Measurements from ENCODE around the gene RNF31.
A peak's percentile ranks its signal among the peaks of the same experiment; 100 is the strongest.

RNF31 gene

GRCh38 chr14:24136684-24137528 is 10.4 kb upstream of the RNF31 start:
- peaks cover 28% of the 10 kb centered on the region for H3K36me3 ChIP-seq
- no peaks in the 10 kb centered on the region for H3K9me3 ChIP-seq
- peak overlapping the region; percentile 96 for H3K27ac ChIP-seq
- H4K20me1 ChIP-seq, result peaks cover 47% of the 10 kb centered on the region
- no peak for TF ChIP-seq Cebpa-rat (IDR thresholded peaks at IDR 0.05)
- H3K9ac ChIP-seq, result peak overlapping the region; percentile 96
- peak overlapping the region; percentile 96 for H3K4me2 ChIP-seq
- H3K27me3 ChIP-seq, result no peaks in the 10 kb centered on the region
- H3K4me3 ChIP-seq, result peak overlapping the region; percentile 100
- peaks cover 55% of the 10 kb centered on the region for H3K4me1 ChIP-seq

DNA sequence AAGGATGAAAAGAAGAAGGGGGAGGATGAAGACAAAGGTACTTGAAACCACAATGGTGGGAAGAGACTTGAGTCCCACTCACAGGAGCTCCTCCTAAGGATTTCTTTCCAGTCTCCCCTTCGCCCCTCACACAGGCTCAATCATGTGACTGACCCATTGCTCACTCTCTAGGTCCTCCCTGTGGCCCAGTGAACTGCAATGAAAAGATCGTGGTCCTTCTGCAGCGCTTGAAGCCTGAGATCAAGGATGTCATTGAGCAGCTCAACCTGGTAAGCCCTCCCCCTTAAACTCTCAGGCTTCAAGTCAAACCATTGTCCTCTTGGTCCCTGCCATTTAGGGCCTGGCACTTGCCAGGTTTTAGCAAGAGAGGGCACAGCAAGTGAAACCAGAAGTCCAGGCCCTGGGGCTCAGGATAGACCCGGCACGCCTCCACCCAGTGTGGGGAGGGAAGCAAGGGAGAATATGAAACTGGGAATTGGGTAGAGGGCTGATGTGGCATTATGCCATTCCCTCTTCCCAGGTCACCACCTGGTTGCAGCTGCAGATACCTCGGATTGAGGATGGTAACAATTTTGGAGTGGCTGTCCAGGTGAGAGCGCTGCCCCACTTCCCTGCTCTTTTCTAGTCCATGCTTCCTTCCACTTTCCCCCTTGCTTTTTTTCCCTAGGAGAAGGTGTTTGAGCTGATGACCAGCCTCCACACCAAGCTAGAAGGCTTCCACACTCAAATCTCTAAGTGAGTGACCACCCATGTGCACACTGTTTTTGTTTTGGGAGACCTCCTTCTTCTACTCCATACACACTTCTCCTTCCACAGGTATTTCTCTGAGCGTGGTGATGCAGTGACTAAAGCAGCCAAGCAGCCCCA is 9.5 kb upstream of the RNF31 start:
- H3K4me3 ChIP-seq, result peak overlapping the region; percentile 100
- peaks cover 47% of the 10 kb centered on the region for H4K20me1 ChIP-seq
- no peak for TF ChIP-seq Cebpa-rat (IDR thresholded peaks at IDR 0.05)
- peaks cover 59% of the 10 kb centered on the region for H3K4me1 ChIP-seq
- peaks cover 30% of the 10 kb centered on the region for H3K36me3 ChIP-seq
- no peaks in the 10 kb centered on the region for H3K9me3 ChIP-seq
- no peak overlapping the region for H3K27ac ChIP-seq
- H3K4me2 ChIP-seq, result peak overlapping the region; percentile 96
- peak overlapping the region; percentile 96; the same call in 1 of the 2 replicates for H3K9ac ChIP-seq
- H3K27me3 ChIP-seq, result no peaks in the 10 kb centered on the region

- Histone ChIP-seq H3K27ac (no peak overlapping the region), H3K27me3 (no peaks in the 10 kb centered on the region), H3K9me3 (no peaks in the 10 kb centered on the region), H3K4me3 (no peak overlapping the region), H3K36me3 (peaks cover 39% of the 10 kb centered on the region), H3K4me1 (peaks cover 68% of the 10 kb centered on the region), H4K20me1 (peaks cover 47% of the 10 kb centered on the region), H3K9ac (no peak overlapping the region), H3K4me2 (peak overlapping the region; percentile 96)
- no peak for TF ChIP-seq Cebpa-rat (IDR thresholded peaks at IDR 0.05)
Measured at GRCh38 chr14:24138396-24139271, 8.7 kb upstream of the RNF31 start.

DNA sequence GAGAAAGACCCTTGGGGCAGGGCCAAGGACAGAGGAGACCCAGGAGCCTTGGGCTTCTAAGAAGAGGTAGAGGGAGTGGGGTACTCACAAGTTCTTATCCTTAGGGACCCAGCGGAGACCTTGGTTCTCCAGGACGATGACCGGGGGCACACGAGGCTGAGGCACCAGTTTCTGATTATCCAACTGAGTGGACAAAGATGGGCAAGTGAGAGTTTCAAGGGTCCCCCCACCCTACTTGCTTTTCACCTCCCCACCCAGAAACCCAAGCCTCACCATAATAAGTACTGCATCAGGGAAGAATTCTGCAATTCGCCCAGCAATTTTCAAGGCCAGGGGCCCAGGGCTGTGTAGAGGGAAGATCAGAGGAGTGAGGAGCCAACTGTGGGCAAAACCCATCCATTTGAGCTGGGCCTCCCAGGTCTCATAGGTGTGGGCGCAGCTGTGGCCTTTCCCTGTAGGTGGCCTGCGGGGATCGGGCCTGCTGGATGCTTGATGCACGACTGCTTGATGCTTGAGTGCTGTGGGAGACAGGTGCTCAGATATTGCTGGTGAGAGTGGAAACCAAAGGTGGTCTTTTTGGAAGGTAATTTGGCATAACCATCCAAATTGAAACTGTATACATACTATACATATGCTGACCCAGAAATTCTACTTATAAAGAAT is 7.9 kb upstream of the RNF31 start:
- peak overlapping the region; percentile 96 for H3K4me2 ChIP-seq
- peaks cover 47% of the 10 kb centered on the region for H4K20me1 ChIP-seq
- no peak overlapping the region for H3K27ac ChIP-seq
- no peak overlapping the region for H3K9ac ChIP-seq
- H3K36me3 ChIP-seq, result peaks cover 47% of the 10 kb centered on the region
- TF ChIP-seq Cebpa-rat (IDR thresholded peaks at IDR 0.05), result no peak
- H3K4me1 ChIP-seq, result peaks cover 75% of the 10 kb centered on the region
- H3K4me3 ChIP-seq, result peak overlapping the region; percentile 89
- H3K27me3 ChIP-seq, result no peaks in the 10 kb centered on the region
- no peaks in the 10 kb centered on the region for H3K9me3 ChIP-seq

- Histone ChIP-seq H3K9me3 (no peaks in the 10 kb centered on the region), H3K27me3 (no peaks in the 10 kb centered on the region), H4K20me1 (peaks cover 46% of the 10 kb centered on the region), H3K36me3 (peaks cover 55% of the 10 kb centered on the region), H3K27ac (peak within 1 kb of the TSS; percentile 90), H3K9ac (peak within 1 kb of the TSS; percentile 87), H3K4me3 (peak within 1 kb of the TSS; percentile 89), H3K4me1 (peaks cover 82% of the 10 kb centered on the region), H3K4me2 (peak within 1 kb of the TSS; percentile 96)
- TF ChIP-seq Cebpa-rat (IDR thresholded peaks at IDR 0.05), result no peak
Measured at GRCh38 chr14:24141097-24141880, 6.0 kb upstream of the RNF31 start, which contains the start of gene EMC9. Gene EMC9 (minus strand): TSS chr14:24141591. CDS start chr14:24141304, 287 bp downstream.

GRCh38 chr14:24143511-24143910 is 3.8 kb upstream of the RNF31 start:
- H3K27ac ChIP-seq, result no peak overlapping the region
- no peaks in the 10 kb centered on the region for H3K27me3 ChIP-seq
- no peak for TF ChIP-seq Cebpa-rat (IDR thresholded peaks at IDR 0.05)
- H3K4me1 ChIP-seq, result peaks cover 70% of the 10 kb centered on the region
- peak overlapping the region; percentile 30; the same call in 1 of the 2 replicates for H3K9ac ChIP-seq
- peaks cover 35% of the 10 kb centered on the region for H4K20me1 ChIP-seq
- no peaks in the 10 kb centered on the region for H3K9me3 ChIP-seq
- H3K4me3 ChIP-seq, result no peak overlapping the region
- peak overlapping the region; percentile 59 for H3K4me2 ChIP-seq
- peaks cover 41% of the 10 kb centered on the region for H3K36me3 ChIP-seq

- peak overlapping the region; percentile 92 for H3K4me2 ChIP-seq
- no peak overlapping the region for H3K27ac ChIP-seq
- H3K36me3 ChIP-seq, result peaks cover 41% of the 10 kb centered on the region
- no peak overlapping the region for H3K9ac ChIP-seq
- no peak overlapping the region for H3K4me3 ChIP-seq
- no peaks in the 10 kb centered on the region for H3K9me3 ChIP-seq
- no peak for TF ChIP-seq Cebpa-rat (IDR thresholded peaks at IDR 0.05)
- peaks cover 34% of the 10 kb centered on the region for H4K20me1 ChIP-seq
- H3K27me3 ChIP-seq, result no peaks in the 10 kb centered on the region
- peaks cover 65% of the 10 kb centered on the region for H3K4me1 ChIP-seq
Measured at GRCh38 chr14:24144451-24144850, 2.8 kb upstream of the RNF31 start.

DNA sequence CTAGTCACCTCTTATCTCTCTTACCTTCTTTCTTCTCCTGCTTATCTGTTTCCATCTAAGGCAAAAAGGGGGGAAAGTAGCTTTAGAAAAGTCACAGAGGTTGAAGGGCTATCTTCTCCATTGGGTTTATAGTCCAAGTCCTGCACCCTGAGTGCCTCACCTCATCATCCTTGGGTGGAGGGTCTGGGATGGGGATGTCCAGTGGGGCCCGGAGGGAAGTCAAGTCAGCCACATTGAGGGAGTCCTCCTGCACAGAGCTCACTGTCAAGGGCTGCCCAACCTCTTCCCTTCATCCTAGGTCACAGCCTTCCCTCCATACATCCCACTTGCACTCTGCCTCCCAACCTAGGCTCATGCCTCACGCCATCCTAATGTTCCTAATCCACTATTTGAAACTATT is 2.1 kb upstream of the RNF31 start:
- H3K27me3 ChIP-seq, result no peaks in the 10 kb centered on the region
- peaks cover 58% of the 10 kb centered on the region for H3K4me1 ChIP-seq
- no peak overlapping the region for H3K27ac ChIP-seq
- H3K4me2 ChIP-seq, result peak overlapping the region; percentile 92
- peaks cover 45% of the 10 kb centered on the region for H3K36me3 ChIP-seq
- H3K4me3 ChIP-seq, result peak overlapping the region; percentile 100
- TF ChIP-seq Cebpa-rat (IDR thresholded peaks at IDR 0.05), result no peak
- peaks cover 26% of the 10 kb centered on the region for H4K20me1 ChIP-seq
- peak overlapping the region; percentile 90; the same call in 1 of the 2 replicates for H3K9ac ChIP-seq
- H3K9me3 ChIP-seq, result no peaks in the 10 kb centered on the region
